Caco-2 (cell line): Measurements from ENCODE around the gene TMEM45B. TPM values are rescaled to one million over a fixed set of nuclear protein-coding genes. Genes with fewer than 3 reads are reported as not detected.
A peak's percentile ranks its signal among the peaks of the same experiment; 100 is the strongest.
"Not testable (repeated sequence)": the region's sequence is repeated elsewhere in the genome, so short reads cannot be mapped to it uniquely, and the experiment has no call there.

Source experiments
- BruUV-seq: library from RNA; stranded (reverse); fragments of 400-500 nt; replicated peaks from 2 replicates; lab custom pipeline; 2021; lab: Mats Ljungman, UMichigan
- CTCF ChIA-PET: fragments of 300-600 bp; sonication (Branson Sonifier 250); formaldehyde crosslinking; loops from one replicate; lab custom pipeline; 2022; ENCODE audit warnings: antibody characterized with exemption; lab: Charles Lee
- POLR2A ChIA-PET: fragments of 300-600 bp; sonication (Branson Sonifier 250); formaldehyde crosslinking; loops from one replicate; lab custom pipeline; 2022; ENCODE audit warnings: antibody characterized with exemption; lab: Charles Lee
- DNase-seq, 2 experiments: peaks; one replicate each; pipeline versions ENCODE4 v3.0.0 to v3.0.0-alpha.2; 2020 to 2022
- H3K27me3 ChIP-seq: replicated peaks from 2 replicates; pipeline ENCODE4 v1.6.0; 2011; ENCODE audit warnings: low read length; ENCODE audit not compliant: control insufficient read depth, insufficient read depth
- H3K36me3 ChIP-seq: 2 replicates; pipeline ENCODE4 v1.5.1; 2011; ENCODE audit warnings: low read length; ENCODE audit not compliant: control insufficient read depth, insufficient read depth
- H3K4me1 ChIP-seq: fragments of 250-450 bp; sonication (Bioruptor Pico); 2 replicates; pipeline ENCODE4 v1.5.1; 2020; ENCODE audit warnings: mild to moderate bottlenecking
- H3K4me3 ChIP-seq: 2 replicates; pipeline ENCODE4 v1.5.1; 2011; ENCODE audit warnings: low read depth, mild to moderate bottlenecking, control low read depth, low read length
- H3K9me3 ChIP-seq: fragments of 250-450 bp; sonication (Bioruptor Pico); 2 replicates; pipeline ENCODE4 v1.5.1; 2020; ENCODE audit warnings: mild to moderate bottlenecking, moderate library complexity
- H3K27ac Mint-ChIP-seq: one replicate; pipeline ENCODE4 v1.8.0; 2022; ENCODE audit warnings: mixed read lengths; ENCODE audit not compliant: unreplicated experiment
- H3K27me3 Mint-ChIP-seq: one replicate; pipeline ENCODE4 v1.8.0; 2022; ENCODE audit warnings: mixed read lengths; ENCODE audit not compliant: insufficient read depth, unreplicated experiment
- H3K36me3 Mint-ChIP-seq: one replicate; pipeline ENCODE4 v1.8.0; 2022; ENCODE audit warnings: mild to moderate bottlenecking, mixed read lengths; ENCODE audit not compliant: insufficient read depth, unreplicated experiment
- H3K4me1 Mint-ChIP-seq: one replicate; pipeline ENCODE4 v1.8.0; 2022; ENCODE audit warnings: low read depth, mixed read lengths; ENCODE audit not compliant: unreplicated experiment
- H3K4me3 Mint-ChIP-seq: one replicate; pipeline ENCODE4 v1.8.0; 2022; ENCODE audit warnings: mild to moderate bottlenecking, moderate library complexity, mixed read lengths; ENCODE audit not compliant: unreplicated experiment
- H3K9me3 Mint-ChIP-seq: one replicate; pipeline ENCODE4 v1.8.0; 2022; ENCODE audit warnings: mixed read lengths; ENCODE audit not compliant: unreplicated experiment
- intact Hi-C: fragments of 100-400 bp; cut with micrococcal nuclease; formaldehyde crosslinking; loops from one replicate; pipeline ENCODE4 v1.10.0; 2022; ENCODE audit not compliant: unreplicated experiment
- total RNA-seq: library from RNA; stranded (reverse); gene quantifications from 2 replicates; pipeline ENCODE4 v1.2.3, GENCODE V29; 2022
- TF ChIP-seq, protein P1 (sequence below), 2 experiments: fragments of 200-600 bp in 1 of 2; IDR thresholded peaks; 1 replicate in 1 of 2; 2 replicates in 1 of 2; pipeline versions ENCODE4 v1.5.1 to v1.8.0; 2011 to 2022; ENCODE audit warnings: antibody characterized with exemption in 1 of 2, control low read depth in 1 of 2, inconsistent platforms in 1 of 2, low read depth in 1 of 2, low read length in 1 of 2, mild to moderate bottlenecking in 1 of 2, moderate library complexity in 1 of 2; ENCODE audit not compliant: insufficient read depth in 1 of 2, severe bottlenecking in 1 of 2, unreplicated experiment in 1 of 2

TMEM45B gene
- total RNA-seq, 1 experiment from 2014 or later: 60.0 TPM

DNA sequence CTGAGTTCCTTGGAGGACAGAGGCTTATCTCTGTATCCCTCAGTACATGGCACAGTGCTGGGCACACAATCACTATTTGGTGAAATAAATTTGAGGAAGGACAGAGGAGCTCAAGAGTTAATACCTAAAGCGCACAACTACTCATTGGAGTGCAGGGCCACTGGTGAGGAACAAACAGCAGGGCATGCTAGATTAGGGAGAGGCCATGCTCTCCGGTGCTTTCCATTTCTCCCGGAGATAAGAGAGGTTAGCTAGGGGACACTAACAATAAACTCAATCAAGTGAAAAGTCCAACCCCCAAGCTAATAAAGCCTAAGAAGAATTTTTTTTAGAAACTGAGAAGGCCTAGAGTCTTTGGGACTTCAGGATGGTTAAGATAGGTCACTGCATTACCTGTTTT lies 50.7 kb downstream of the TMEM45B start:
- TF ChIP-seq, protein P1, sequence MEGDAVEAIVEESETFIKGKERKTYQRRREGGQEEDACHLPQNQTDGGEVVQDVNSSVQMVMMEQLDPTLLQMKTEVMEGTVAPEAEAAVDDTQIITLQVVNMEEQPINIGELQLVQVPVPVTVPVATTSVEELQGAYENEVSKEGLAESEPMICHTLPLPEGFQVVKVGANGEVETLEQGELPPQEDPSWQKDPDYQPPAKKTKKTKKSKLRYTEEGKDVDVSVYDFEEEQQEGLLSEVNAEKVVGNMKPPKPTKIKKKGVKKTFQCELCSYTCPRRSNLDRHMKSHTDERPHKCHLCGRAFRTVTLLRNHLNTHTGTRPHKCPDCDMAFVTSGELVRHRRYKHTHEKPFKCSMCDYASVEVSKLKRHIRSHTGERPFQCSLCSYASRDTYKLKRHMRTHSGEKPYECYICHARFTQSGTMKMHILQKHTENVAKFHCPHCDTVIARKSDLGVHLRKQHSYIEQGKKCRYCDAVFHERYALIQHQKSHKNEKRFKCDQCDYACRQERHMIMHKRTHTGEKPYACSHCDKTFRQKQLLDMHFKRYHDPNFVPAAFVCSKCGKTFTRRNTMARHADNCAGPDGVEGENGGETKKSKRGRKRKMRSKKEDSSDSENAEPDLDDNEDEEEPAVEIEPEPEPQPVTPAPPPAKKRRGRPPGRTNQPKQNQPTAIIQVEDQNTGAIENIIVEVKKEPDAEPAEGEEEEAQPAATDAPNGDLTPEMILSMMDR (IDR thresholded peaks at IDR 0.05; ENCODE audit: insufficient read depth in 1 of 2, low read depth in 1 of 2, low read length in 1 of 2, severe bottlenecking in 1 of 2, unreplicated experiment in 1 of 2): no peak
- peak; percentile 39 to 66 for DNase-seq
- Histone ChIP-seq H3K9me3 (peaks cover 3% of the 10 kb centered on the region; the same call in 1 of the 2 replicates), H3K27me3 (no peaks in the 10 kb centered on the region), H3K4me3 (no peak overlapping the region), H3K36me3 (peaks cover 24% of the 10 kb centered on the region), H3K4me1 (peaks cover 46% of the 10 kb centered on the region)
- Mint-ChIP-seq H3K4me1 (peaks cover 31% of the 10 kb centered on the region), H3K27ac (peak overlapping the region; percentile 95), H3K27me3 (no peaks in the 10 kb centered on the region), H3K4me3 (peak overlapping the region; percentile 34), H3K36me3 (peaks cover 95% of the 10 kb centered on the region), H3K9me3 (no peaks in the 10 kb centered on the region)
- intact Hi-C loops: no loop called here
- BruUV-seq: no TSS peak
- ChIA-PET CTCF (interaction anchor here (1.1 kb wide), 1 partner anchor 16 kb away, joined by 3 read pairs; no protein-coding TSS in a partner anchor), POLR2A (interaction anchor here (0.6 to 1.3 kb wide), 2 partner anchors 25 to 87 kb away, joined by 3 to 4 read pairs; no protein-coding TSS in a partner anchor)

DNA sequence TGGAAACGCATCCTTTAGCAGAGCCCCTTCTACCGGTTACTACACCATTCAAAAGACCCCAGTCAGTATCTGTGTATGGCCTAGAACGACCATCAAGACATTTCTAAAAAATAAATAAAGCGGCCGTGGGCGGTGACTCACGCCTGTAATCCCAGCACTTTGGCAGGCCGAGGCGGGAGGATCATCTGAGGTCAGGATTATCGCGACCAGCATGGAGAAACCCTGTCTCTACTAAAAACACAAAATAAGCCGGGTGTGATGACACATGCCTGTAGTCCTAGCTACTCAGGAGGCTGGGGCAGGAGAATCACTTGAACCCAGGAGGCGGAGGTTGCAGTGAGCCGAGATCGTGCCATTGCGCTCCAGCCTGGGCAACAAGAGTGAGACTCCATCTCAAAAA lies 53.0 kb downstream of the TMEM45B start:
- Histone ChIP-seq H3K36me3 (peaks cover 24% of the 10 kb centered on the region), H3K4me1 (peaks cover 26% of the 10 kb centered on the region)
- intact Hi-C loops, H3K4me3 ChIP-seq, H3K27ac Mint-ChIP-seq, DNase-seq, H3K4me3 Mint-ChIP-seq, CTCF ChIA-PET, POLR2A ChIA-PET, H3K27me3 ChIP-seq, H3K9me3 Mint-ChIP-seq, H3K9me3 ChIP-seq, H3K27me3 Mint-ChIP-seq, BruUV-seq: not testable (repeated sequence)
- peaks cover 84% of the 10 kb centered on the region for H3K36me3 Mint-ChIP-seq
- peaks cover 20% of the 10 kb centered on the region for H3K4me1 Mint-ChIP-seq

DNA sequence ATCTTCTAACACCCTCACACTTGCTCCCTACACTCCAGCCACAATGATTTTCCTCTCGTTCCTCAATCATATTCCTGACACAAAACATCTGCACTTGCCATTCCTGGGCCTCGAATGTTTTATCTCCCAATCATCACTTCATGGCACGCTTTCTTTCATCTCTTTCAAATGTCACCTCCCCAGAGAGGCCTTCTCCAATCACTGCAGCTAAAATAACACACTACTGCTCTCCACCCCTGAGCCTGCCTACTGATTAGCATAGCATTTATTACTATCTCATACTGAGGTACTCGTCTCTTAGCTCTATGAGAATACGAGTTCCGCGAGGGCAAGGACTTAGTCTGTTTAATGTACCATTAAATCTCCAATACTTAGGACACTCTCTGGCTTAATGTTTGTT lies 56.3 kb downstream of the TMEM45B start:
- DNase-seq: no peak
- H3K27ac Mint-ChIP-seq: no peak overlapping the region
- TF ChIP-seq, protein P1 (IDR thresholded peaks at IDR 0.05; ENCODE audit: insufficient read depth in 1 of 2, low read depth in 1 of 2, low read length in 1 of 2, severe bottlenecking in 1 of 2, unreplicated experiment in 1 of 2): no peak
- H3K36me3 Mint-ChIP-seq: peaks cover 83% of the 10 kb centered on the region
- intact Hi-C loops: no loop called here
- peaks cover 1% of the 10 kb centered on the region for H3K4me1 Mint-ChIP-seq
- BruUV-seq: no TSS peak
- Histone ChIP-seq H3K4me1 (peaks cover 6% of the 10 kb centered on the region), H3K27me3 (no peaks in the 10 kb centered on the region), H3K9me3 (no peaks in the 10 kb centered on the region), H3K36me3 (peaks cover 15% of the 10 kb centered on the region), H3K4me3 (no peak overlapping the region)
- POLR2A ChIA-PET: no interaction called here
- H3K9me3 Mint-ChIP-seq: no peaks in the 10 kb centered on the region
- CTCF ChIA-PET: interaction anchor here (1.2 kb wide), 1 partner anchor 93 kb away, joined by 3 read pairs; no protein-coding TSS in a partner anchor
- H3K27me3 Mint-ChIP-seq: no peaks in the 10 kb centered on the region
- no peak overlapping the region for H3K4me3 Mint-ChIP-seq
